Neural cell (in vitro differentiated cells): ENCODE results near the gene USP53. TPM values are rescaled to one million over a fixed set of nuclear protein-coding genes. Genes with fewer than 3 reads are reported as not detected.

Source experiments
- H2AFZ ChIP-seq: fragments of 200-600, 300-800 bp; sonication (generic), shearing (Covaris generic); 2 replicates; pipeline ENCODE4 v1.6.0; 2014; ENCODE audit warnings: low read depth, mild to moderate bottlenecking, antibody characterized with exemption, low read length, moderate library complexity
- H3F3A ChIP-seq: fragments of 200-600 bp; shearing (Covaris generic); 2 replicates; pipeline ENCODE4 v1.6.1; 2016; ENCODE audit warnings: mild to moderate bottlenecking, moderate library complexity, mixed read lengths, antibody characterized with exemption, low read length; ENCODE audit not compliant: insufficient read depth, poor library complexity, severe bottlenecking
- H3K27ac ChIP-seq: fragments of 200-600, 300-800 bp; sonication (generic), shearing (Covaris generic); 2 replicates; pipeline ENCODE4 v1.5.1; 2014; ENCODE audit warnings: mild to moderate bottlenecking, low read length, moderate library complexity
- H3K27me3 ChIP-seq: fragments of 300-800, 200-600 bp; sonication (generic), shearing (Covaris generic); 2 replicates; pipeline ENCODE4 v1.6.0; 2014; ENCODE audit warnings: mild to moderate bottlenecking, low read depth, low read length, moderate library complexity; ENCODE audit not compliant: insufficient read depth
- H3K36me3 ChIP-seq: fragments of 300-800, 200-600 bp; sonication (generic), shearing (Covaris generic); 2 replicates; pipeline ENCODE4 v1.5.1; 2014; ENCODE audit warnings: mild to moderate bottlenecking, antibody characterized with exemption, low read length, moderate library complexity; ENCODE audit not compliant: insufficient read depth
- H3K4me2 ChIP-seq: fragments of 300-800, 200-600 bp; sonication (generic), shearing (Covaris generic); 2 replicates; pipeline ENCODE4 v1.6.0; 2014; ENCODE audit warnings: mild to moderate bottlenecking, low read length
- H3K4me3 ChIP-seq: fragments of 300-800, 200-600 bp; sonication (generic), shearing (Covaris generic); 2 replicates; pipeline ENCODE4 v1.5.1; 2014; ENCODE audit warnings: mild to moderate bottlenecking, low read length, moderate library complexity
- H3K79me2 ChIP-seq: fragments of 200-600 bp; shearing (Covaris generic); replicated peaks from 2 replicates; pipeline ENCODE4 v1.6.0; 2014; ENCODE audit warnings: mild to moderate bottlenecking, low read length, moderate library complexity; ENCODE audit not compliant: insufficient read depth
- H3K9ac ChIP-seq: fragments of 300-800, 200-600 bp; sonication (generic), shearing (Covaris generic); 2 replicates; pipeline ENCODE4 v1.6.1; 2016; ENCODE audit warnings: mild to moderate bottlenecking, low read length, mixed read lengths
- H3K9me2 ChIP-seq: fragments of 200-600 bp; shearing (Covaris generic); 2 replicates; pipeline ENCODE4 v1.6.1; 2016; ENCODE audit warnings: mild to moderate bottlenecking, low read length, mixed read lengths; ENCODE audit not compliant: insufficient read depth
- H3K9me3 ChIP-seq: fragments of 200-600, 300-800 bp; sonication (generic), shearing (Covaris generic); 2 replicates; pipeline ENCODE4 v1.6.1; 2016; ENCODE audit warnings: mild to moderate bottlenecking, mixed run types, low read length, moderate library complexity, mixed read lengths
- H4K20me1 ChIP-seq: fragments of 200-600 bp; shearing (Covaris generic); 2 replicates; pipeline ENCODE4 v1.6.1; 2016; ENCODE audit warnings: mild to moderate bottlenecking, mixed run types; ENCODE audit not compliant: insufficient read depth
- EP300 ChIP-seq: fragments of 450-650 bp; conservative IDR thresholded peaks from 2 replicates; pipeline ENCODE4 v1.6.1; 2014; ENCODE audit warnings: antibody characterized with exemption, mild to moderate bottlenecking, moderate library complexity; ENCODE audit not compliant: poor library complexity, severe bottlenecking
- EZH2 ChIP-seq: fragments of 200-600, 300-800 bp; shearing (Covaris generic), sonication (generic); IDR thresholded peaks from 2 replicates; pipeline ENCODE4 v1.6.1; 2014; ENCODE audit warnings: antibody characterized with exemption, low read length, borderline replicate concordance, mild to moderate bottlenecking; ENCODE audit not compliant: insufficient read depth, poor library complexity, severe bottlenecking
- MXI1 ChIP-seq: fragments of 450-650 bp; conservative IDR thresholded peaks from 2 replicates; pipeline ENCODE4 v1.6.1; 2014; ENCODE audit warnings: antibody characterized with exemption, mild to moderate bottlenecking; ENCODE audit not compliant: poor library complexity, severe bottlenecking
- POLR2AphosphoS5 ChIP-seq: IDR thresholded peaks from 2 replicates; pipeline ENCODE4 v1.6.1; 2012
- RAD21 ChIP-seq: fragments of 450-650 bp; conservative IDR thresholded peaks from 2 replicates; pipeline ENCODE4 v1.6.1; 2014; ENCODE audit warnings: antibody characterized with exemption, mild to moderate bottlenecking, moderate library complexity
- REST ChIP-seq: IDR thresholded peaks from 2 replicates; pipeline ENCODE4 v1.6.1; 2012; ENCODE audit warnings: borderline replicate concordance
- SMC3 ChIP-seq: fragments of 450-650 bp; conservative IDR thresholded peaks from 2 replicates; pipeline ENCODE4 v1.6.1; 2014; ENCODE audit warnings: antibody characterized with exemption, mild to moderate bottlenecking, moderate library complexity; ENCODE audit not compliant: poor library complexity
- TAF1 ChIP-seq: IDR thresholded peaks from 2 replicates; pipeline ENCODE4 v1.6.1; 2012; ENCODE audit warnings: low read depth
- polyA plus RNA-seq: library from polyadenylated mRNA; depleted of rRNA; stranded (reverse); fragments of >200 nt; gene quantifications from 2 replicates; pipeline ENCODE4 v1.2.3, GENCODE V29; 2014
- TF ChIP-seq, protein P1 (sequence below): fragments of 450-650 bp; IDR thresholded peaks from 2 replicates; pipeline ENCODE4 v1.5.1; 2014; ENCODE audit warnings: antibody characterized with exemption, mild to moderate bottlenecking, moderate library complexity; ENCODE audit not compliant: poor library complexity, severe bottlenecking

USP53 gene
- polyA plus RNA-seq, 1 donor from 2014 or later = 5.0 TPM

DNA sequence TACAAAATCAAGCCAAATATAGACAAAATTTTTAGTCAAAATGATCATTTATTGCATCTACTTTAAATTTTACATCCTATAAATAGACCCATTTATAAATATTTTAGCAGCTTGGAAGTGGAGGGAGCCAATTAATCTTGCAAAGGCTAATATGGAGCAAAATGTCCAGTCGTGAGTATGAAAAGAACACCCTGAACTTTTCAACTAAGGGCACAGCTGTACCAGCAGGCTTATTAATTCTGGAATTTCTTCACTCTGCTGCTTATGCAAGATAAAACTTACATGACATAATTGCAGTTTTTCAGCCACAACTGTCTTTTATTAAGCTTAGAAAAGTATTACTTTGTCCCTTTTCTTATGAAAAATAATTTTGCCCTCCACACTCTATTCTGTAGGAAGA lies 22.9 kb upstream of the USP53 start:
- H3K9me2 ChIP-seq = no peaks in the 10 kb centered on the region
- H3K27me3 ChIP-seq = no peaks in the 10 kb centered on the region
- no peaks in the 10 kb centered on the region for H3K9me3 ChIP-seq
- no peaks in the 10 kb centered on the region for H3K79me2 ChIP-seq
- H3K9ac ChIP-seq = no peak overlapping the region
- no peak overlapping the region for H3K4me2 ChIP-seq
- TF ChIP-seq MXI1 (no peak), POLR2AphosphoS5 (no peak), EZH2 (no peak), SMC3 (no peak), REST (no peak), TAF1 (no peak), EP300 (no peak), RAD21 (no peak)
- TF ChIP-seq, protein P1, sequence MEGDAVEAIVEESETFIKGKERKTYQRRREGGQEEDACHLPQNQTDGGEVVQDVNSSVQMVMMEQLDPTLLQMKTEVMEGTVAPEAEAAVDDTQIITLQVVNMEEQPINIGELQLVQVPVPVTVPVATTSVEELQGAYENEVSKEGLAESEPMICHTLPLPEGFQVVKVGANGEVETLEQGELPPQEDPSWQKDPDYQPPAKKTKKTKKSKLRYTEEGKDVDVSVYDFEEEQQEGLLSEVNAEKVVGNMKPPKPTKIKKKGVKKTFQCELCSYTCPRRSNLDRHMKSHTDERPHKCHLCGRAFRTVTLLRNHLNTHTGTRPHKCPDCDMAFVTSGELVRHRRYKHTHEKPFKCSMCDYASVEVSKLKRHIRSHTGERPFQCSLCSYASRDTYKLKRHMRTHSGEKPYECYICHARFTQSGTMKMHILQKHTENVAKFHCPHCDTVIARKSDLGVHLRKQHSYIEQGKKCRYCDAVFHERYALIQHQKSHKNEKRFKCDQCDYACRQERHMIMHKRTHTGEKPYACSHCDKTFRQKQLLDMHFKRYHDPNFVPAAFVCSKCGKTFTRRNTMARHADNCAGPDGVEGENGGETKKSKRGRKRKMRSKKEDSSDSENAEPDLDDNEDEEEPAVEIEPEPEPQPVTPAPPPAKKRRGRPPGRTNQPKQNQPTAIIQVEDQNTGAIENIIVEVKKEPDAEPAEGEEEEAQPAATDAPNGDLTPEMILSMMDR = no peak
- H2AFZ ChIP-seq = no peak overlapping the region
- H3F3A ChIP-seq = no peaks in the 10 kb centered on the region
- no peak overlapping the region for H3K27ac ChIP-seq
- no peaks in the 10 kb centered on the region for H4K20me1 ChIP-seq
- H3K36me3 ChIP-seq = no peaks in the 10 kb centered on the region
- H3K4me3 ChIP-seq = no peak overlapping the region

GRCh38 chr4:119190354-119190753 lies 22.2 kb upstream of the USP53 start:
- no peak overlapping the region for H3K9ac ChIP-seq
- H3K4me3 ChIP-seq = no peak overlapping the region
- no peak overlapping the region for H2AFZ ChIP-seq
- H3K36me3 ChIP-seq = no peaks in the 10 kb centered on the region
- H3K9me2 ChIP-seq = no peaks in the 10 kb centered on the region
- no peaks in the 10 kb centered on the region for H3K27me3 ChIP-seq
- H4K20me1 ChIP-seq = no peaks in the 10 kb centered on the region
- no peak overlapping the region for H3K27ac ChIP-seq
- TF ChIP-seq, protein P1 = no peak
- no peak for TF ChIP-seq REST
- TF ChIP-seq RAD21 = no peak
- no peak for TF ChIP-seq TAF1
- no peak for TF ChIP-seq EZH2
- no peak for TF ChIP-seq POLR2AphosphoS5
- TF ChIP-seq EP300 = no peak
- no peak for TF ChIP-seq SMC3
- no peak for TF ChIP-seq MXI1
- H3K79me2 ChIP-seq = no peaks in the 10 kb centered on the region
- H3K9me3 ChIP-seq = no peaks in the 10 kb centered on the region
- H3F3A ChIP-seq = no peaks in the 10 kb centered on the region
- no peak overlapping the region for H3K4me2 ChIP-seq
